Measurements from ENCODE around the gene KIF26B. TPM values are rescaled to one million over a fixed set of nuclear protein-coding genes. Genes with fewer than 3 reads are reported as not detected.

The KIF26B gene
- total and polyA plus RNA-seq, 2 experiments from 2014 or later = 0.03 to 0.76 TPM

- Histone ChIP-seq H3K27ac (ENCODE audit: low read depth) (no peak overlapping the region), H3K4me2 (no peak overlapping the region), H2AFZ (no peak overlapping the region), H3K9me2 (ENCODE audit: insufficient read depth) (no peaks in the 10 kb centered on the region), H3K79me2 (replicated peaks; ENCODE audit: insufficient read depth) (no peaks in the 10 kb centered on the region), H3F3A (replicated peaks; ENCODE audit: low read depth) (no peaks in the 10 kb centered on the region), H3K36me3 (ENCODE audit: insufficient read depth) (no peaks in the 10 kb centered on the region), H3K27me3 (ENCODE audit: insufficient read depth) (no peaks in the 10 kb centered on the region), H3K4me3 (no peak overlapping the region), H3K4me1 (ENCODE audit: insufficient read depth) (peaks cover 15% of the 10 kb centered on the region), H4K20me1 (replicated peaks; ENCODE audit: insufficient read depth) (no peaks in the 10 kb centered on the region)
- Mint-ChIP-seq H3K27ac (no peak overlapping the region), H3K36me3 (ENCODE audit: low read depth) (no peaks in the 10 kb centered on the region), H3K27me3 (ENCODE audit: insufficient read depth, low read depth, poor library complexity) (peaks cover 4% of the 10 kb centered on the region), H3K4me1 (peaks cover 18% of the 10 kb centered on the region), H3K9me3 (peaks cover 4% of the 10 kb centered on the region; the same call in 1 of the 3 replicates), H3K4me3 (no peak overlapping the region)
- no peak for ATAC-seq
- no peak for DNase-seq (ENCODE audit: low spot score)
- TF ChIP-seq ZNF331 (CRISPR knock-in tag; IDR thresholded peaks at IDR 0.05; ENCODE audit: low read depth) = no peak
- TF ChIP-seq EZH2 (IDR thresholded peaks at IDR 0.05; ENCODE audit: low read depth, unreplicated experiment) = no peak
- no peak for TF ChIP-seq CREB1 (CRISPR knock-in tag; IDR thresholded peaks at IDR 0.05; ENCODE audit: low read depth)
- TF ChIP-seq STAT1 (IDR thresholded peaks at IDR 0.05; ENCODE audit: unreplicated experiment) = no peak
- no peak for TF ChIP-seq POLR2AphosphoS5 (IDR thresholded peaks at IDR 0.05; ENCODE audit: low read depth)
- no peak for TF ChIP-seq JUNB (IDR thresholded peaks at IDR 0.05; ENCODE audit: unreplicated experiment)
- no peak for TF ChIP-seq NANOG (IDR thresholded peaks at IDR 0.05; ENCODE audit: borderline replicate concordance)
- no peak for TF ChIP-seq CTCF (conservative IDR thresholded peaks at IDR 0.05; ENCODE audit: low read depth in 2 of 2)
- no peak for TF ChIP-seq ETS1 (IDR thresholded peaks at IDR 0.05)
- no peak for TF ChIP-seq ZNF462 (CRISPR knock-in tag; IDR thresholded peaks at IDR 0.05)
- no peak for TF ChIP-seq EZH2phosphoT487 (IDR thresholded peaks at IDR 0.05; ENCODE audit: unreplicated experiment)
- TF ChIP-seq REST (IDR thresholded peaks at IDR 0.05; ENCODE audit: unreplicated experiment) = no peak
- TF ChIP-seq ZNF114 (CRISPR knock-in tag; IDR thresholded peaks at IDR 0.05) = no peak
These were observed 14.1 kb downstream of the KIF26B start for GRCh38 chr1:245168906-245169305.
